A673 (cell line): ENCODE data around the gene NECTIN1. TPM values are rescaled to one million over a fixed set of nuclear protein-coding genes. Genes with fewer than 3 reads are reported as not detected.

Source experiments
- BruUV-seq: library from RNA; stranded (reverse); fragments of 400-500 nt; replicated peaks from 2 replicates; lab custom pipeline; 2021; lab: Mats Ljungman, UMichigan
- CTCF ChIA-PET: fragments of 300-600 bp; sonication (Branson Sonifier 250); formaldehyde crosslinking; loops from one replicate; lab custom pipeline; 2022; ENCODE audit warnings: antibody characterized with exemption; lab: Charles Lee
- POLR2A ChIA-PET: fragments of 300-600 bp; sonication (Branson Sonifier 250); formaldehyde crosslinking; loops from one replicate; lab custom pipeline; 2022; ENCODE audit warnings: antibody characterized with exemption; ENCODE audit not compliant: low non-redundant PET; lab: Charles Lee
- DNase-seq: peaks from one replicate; pipeline ENCODE4 v3.0.0-alpha.2; 2015; ENCODE audit warnings: low spot score
- H3K27ac ChIP-seq: fragments of 200-600 bp; sonication (generic); 2 replicates; pipeline ENCODE4 v1.5.1; 2016; ENCODE audit warnings: mixed run types, low read depth, mild to moderate bottlenecking, mixed read lengths, antibody characterized with exemption, low read length; ENCODE audit not compliant: poor library complexity, severe bottlenecking
- H3K27me3 ChIP-seq: fragments of 200-600 bp; sonication (generic); replicated peaks from 2 replicates; pipeline ENCODE4 v1.6.1; 2017; ENCODE audit warnings: mixed run types, low read depth, mild to moderate bottlenecking, mixed read lengths, antibody characterized with exemption, low read length; ENCODE audit not compliant: insufficient read depth, poor library complexity
- H3K36me3 ChIP-seq: fragments of 200-600 bp; sonication (generic); 2 replicates; pipeline ENCODE4 v1.6.1; 2016; ENCODE audit warnings: mixed run types, mild to moderate bottlenecking, mixed read lengths, antibody characterized with exemption, low read length; ENCODE audit not compliant: insufficient read depth, poor library complexity, severe bottlenecking
- H3K4me1 ChIP-seq: fragments of 200-600 bp; sonication (generic); 2 replicates; pipeline ENCODE4 v1.6.1; 2017; ENCODE audit warnings: mixed run types, mild to moderate bottlenecking, mixed read lengths, antibody characterized with exemption, low read length; ENCODE audit not compliant: insufficient read depth, poor library complexity, severe bottlenecking
- H3K4me3 ChIP-seq: fragments of 200-600 bp; sonication (generic); 2 replicates; pipeline ENCODE4 v1.5.1; 2016; ENCODE audit warnings: low read depth, mixed run types, mild to moderate bottlenecking, mixed read lengths, low read length; ENCODE audit not compliant: poor library complexity, severe bottlenecking
- H3K9me3 ChIP-seq: fragments of 200-600 bp; sonication (generic); 2 replicates; pipeline ENCODE4 v1.6.1; 2016; ENCODE audit warnings: mixed run types, low read depth, mild to moderate bottlenecking, mixed read lengths, antibody characterized with exemption, low read length; ENCODE audit not compliant: poor library complexity, severe bottlenecking
- CTCF ChIP-seq: fragments of 300-800, 200-600 bp; sonication (generic); conservative IDR thresholded peaks from 2 replicates; pipeline ENCODE4 v1.5.1; 2017; ENCODE audit warnings: low read depth, mild to moderate bottlenecking, antibody characterized with exemption, low read length, moderate library complexity, mixed read lengths
- EZH2 ChIP-seq: fragments of 200-600 bp; sonication (generic); IDR thresholded peaks from 2 replicates; pipeline ENCODE4 v1.6.1; 2017; ENCODE audit warnings: borderline replicate concordance, low read depth, mild to moderate bottlenecking, mixed read lengths, antibody characterized with exemption, low read length; ENCODE audit not compliant: poor library complexity, severe bottlenecking
- intact Hi-C: fragments of 100-400 bp; cut with micrococcal nuclease; formaldehyde crosslinking; loops from one replicate; pipeline ENCODE4 v1.10.0; 2022; ENCODE audit not compliant: unreplicated experiment
- total RNA-seq: library from RNA; stranded (reverse); gene quantifications from 2 replicates; pipeline ENCODE4 v1.2.3, GENCODE V29; 2021

The NECTIN1 gene
- total RNA-seq, 1 experiment from 2014 or later = 10.1 TPM

GRCh38 chr11:119734788-119735187, 5.8 kb upstream of the NECTIN1 start:
- Histone ChIP-seq H3K4me3 (no peak overlapping the region), H3K27ac (no peak overlapping the region), H3K4me1 (peaks cover 3% of the 10 kb centered on the region), H3K36me3 (no peaks in the 10 kb centered on the region), H3K27me3 (peaks cover 18% of the 10 kb centered on the region), H3K9me3 (no peaks in the 10 kb centered on the region)
- ChIA-PET CTCF (no interaction called here), POLR2A (no interaction called here)
- no TSS peak for BruUV-seq
- TF ChIP-seq EZH2 (no peak), CTCF (no peak)
- no peak for DNase-seq
- intact Hi-C loops = no loop called here

- intact Hi-C loops = no loop called here
- BruUV-seq = no TSS peak
- peaks cover 26% of the 10 kb centered on the region for H3K4me1 ChIP-seq
- no peaks in the 10 kb centered on the region for H3K36me3 ChIP-seq
- H3K27ac ChIP-seq = no peak overlapping the region
- CTCF ChIA-PET = interaction anchor here (1.0 to 1.2 kb wide), 2 partner anchors 10 to 376 kb away, joined by 3 to 4 read pairs; no protein-coding TSS in a partner anchor
- H3K9me3 ChIP-seq = no peaks in the 10 kb centered on the region
- H3K27me3 ChIP-seq = peaks cover 18% of the 10 kb centered on the region
- POLR2A ChIA-PET = no interaction called here
- TF ChIP-seq EZH2 = no peak
- DNase-seq = no peak
- H3K4me3 ChIP-seq = no peak overlapping the region
These were observed 1.9 kb upstream of the NECTIN1 start for GRCh38 chr11:119730789-119731386.

- POLR2A ChIA-PET = no interaction called here
- BruUV-seq = no TSS peak
- CTCF ChIA-PET = interaction anchor here (0.5 to 1.3 kb wide), 5 partner anchors 9 to 377 kb away, joined by 3 to 8 read pairs (median 4); no protein-coding TSS in a partner anchor
These were observed 1.1 kb upstream of the NECTIN1 start for GRCh38 chr11:119729951-119730613.

More at GRCh38 chr11:119729951-119730613, 1.1 kb upstream of the NECTIN1 start:
- intact Hi-C loops = loop anchor here (5.0 to 10.0 kb wide), 2 partner anchors 248 to 375 kb away; no protein-coding TSS in a partner anchor
- peaks cover 26% of the 10 kb centered on the region for H3K4me1 ChIP-seq
- no peaks in the 10 kb centered on the region for H3K36me3 ChIP-seq
- peak; percentile 23 for DNase-seq
- no peak overlapping the region for H3K27ac ChIP-seq
- TF ChIP-seq EZH2 = no peak
- TF ChIP-seq CTCF = no peak
- H3K9me3 ChIP-seq = no peaks in the 10 kb centered on the region
- H3K4me3 ChIP-seq = peak overlapping the region; percentile 63
- H3K27me3 ChIP-seq = peaks cover 18% of the 10 kb centered on the region
